ENCODE data around the gene NLN. TPM values are rescaled to one million over a fixed set of nuclear protein-coding genes. Genes with fewer than 3 reads are reported as not detected.
A peak's percentile ranks its signal among the peaks of the same experiment; 100 is the strongest.

Gene NLN
- total and polyA plus RNA-seq, 2 donors from 2014 or later, result 6.2 to 25.0 TPM

DNA sequence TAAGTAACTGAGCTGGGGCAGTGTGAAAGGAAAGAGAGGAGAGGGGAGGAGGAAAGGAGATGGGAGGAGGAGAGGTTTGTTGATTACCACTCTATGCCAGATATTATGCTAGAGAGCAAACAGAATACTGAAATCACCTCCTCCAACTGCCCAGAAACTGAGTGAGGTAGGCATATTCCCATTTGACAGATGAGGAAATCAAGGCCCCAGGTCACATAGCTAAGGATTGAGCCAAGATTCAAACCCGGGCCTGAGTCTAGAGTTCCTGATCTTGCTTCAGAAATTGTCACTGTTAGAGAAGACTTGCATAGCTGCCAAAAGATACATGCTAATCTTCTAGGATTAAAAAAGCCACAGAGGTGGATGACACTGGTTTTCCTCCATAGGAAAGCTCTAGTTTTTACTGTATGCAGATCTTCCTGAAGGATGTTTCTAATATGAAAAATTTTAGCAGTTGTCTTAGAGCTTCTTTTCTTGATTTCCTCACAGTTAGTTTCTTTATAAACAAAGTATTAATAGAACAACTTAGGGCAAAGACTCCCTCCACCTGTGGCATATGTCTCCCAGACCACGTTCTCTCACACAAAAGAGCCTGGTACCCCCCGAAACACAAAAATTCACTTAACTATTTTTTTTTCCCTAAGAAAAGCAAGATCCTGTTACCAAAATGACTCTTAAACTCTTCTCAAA, 97.4 kb downstream of the NLN start:
- Histone ChIP-seq H3K4me1 (ENCODE audit: control insufficient read depth in 2 of 3, insufficient read depth in 2 of 3, low read depth in 1 of 3, low read length in 3 of 3) (peaks cover 0 to 14% (median 0%) of the 10 kb centered on the region in 3 donors), H3K4me3 (ENCODE audit: low read length in 3 of 3) (peak overlapping the region in 1 of 3 donors; percentile 20), H3K27me3 (ENCODE audit: control insufficient read depth, insufficient read depth, low read length) (no peaks in the 10 kb centered on the region), H3K27ac (ENCODE audit: low read depth in 2 of 2, low read length in 2 of 2) (peak overlapping the region; percentile 2), H3K9ac (ENCODE audit: low read length in 3 of 3) (no peak overlapping the region), H3K9me3 (ENCODE audit: control insufficient read depth in 2 of 3, insufficient read depth in 1 of 3, low read length in 3 of 3) (no peaks in the 10 kb centered on the region), H3K36me3 (ENCODE audit: control insufficient read depth in 2 of 3, insufficient read depth in 3 of 3, low read length in 3 of 3) (no peaks in the 10 kb centered on the region)
- DNase-seq, result no peak
- intact Hi-C loops (cut with DNase I), result no loop called here
- TF ChIP-seq, protein P1, sequence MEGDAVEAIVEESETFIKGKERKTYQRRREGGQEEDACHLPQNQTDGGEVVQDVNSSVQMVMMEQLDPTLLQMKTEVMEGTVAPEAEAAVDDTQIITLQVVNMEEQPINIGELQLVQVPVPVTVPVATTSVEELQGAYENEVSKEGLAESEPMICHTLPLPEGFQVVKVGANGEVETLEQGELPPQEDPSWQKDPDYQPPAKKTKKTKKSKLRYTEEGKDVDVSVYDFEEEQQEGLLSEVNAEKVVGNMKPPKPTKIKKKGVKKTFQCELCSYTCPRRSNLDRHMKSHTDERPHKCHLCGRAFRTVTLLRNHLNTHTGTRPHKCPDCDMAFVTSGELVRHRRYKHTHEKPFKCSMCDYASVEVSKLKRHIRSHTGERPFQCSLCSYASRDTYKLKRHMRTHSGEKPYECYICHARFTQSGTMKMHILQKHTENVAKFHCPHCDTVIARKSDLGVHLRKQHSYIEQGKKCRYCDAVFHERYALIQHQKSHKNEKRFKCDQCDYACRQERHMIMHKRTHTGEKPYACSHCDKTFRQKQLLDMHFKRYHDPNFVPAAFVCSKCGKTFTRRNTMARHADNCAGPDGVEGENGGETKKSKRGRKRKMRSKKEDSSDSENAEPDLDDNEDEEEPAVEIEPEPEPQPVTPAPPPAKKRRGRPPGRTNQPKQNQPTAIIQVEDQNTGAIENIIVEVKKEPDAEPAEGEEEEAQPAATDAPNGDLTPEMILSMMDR (IDR thresholded peaks at IDR 0.05; ENCODE audit: borderline replicate concordance, extremely low read depth, insufficient read depth), result no peak
- no peak for FAIRE-seq

DNA sequence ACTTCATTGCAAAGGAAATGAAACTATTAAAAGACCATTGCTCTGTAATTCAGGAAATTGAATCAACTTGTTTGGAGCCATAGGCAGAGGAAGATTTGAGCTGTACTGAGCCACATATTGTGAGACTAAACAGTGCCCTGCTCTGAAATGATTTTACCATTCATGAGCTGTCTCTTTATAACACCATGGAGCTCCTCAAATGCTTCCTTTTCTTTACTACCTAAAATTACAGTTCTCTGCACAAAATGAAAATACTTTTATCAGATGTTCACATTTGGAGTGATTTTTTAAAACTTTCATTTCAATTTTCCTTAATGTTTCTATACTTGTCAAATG, 97.9 kb downstream of the NLN start:
- Histone ChIP-seq H3K4me1 (ENCODE audit: control insufficient read depth in 2 of 3, insufficient read depth in 2 of 3, low read depth in 1 of 3, low read length in 3 of 3) (peaks cover 0 to 14% (median 0%) of the 10 kb centered on the region in 3 donors), H3K9me3 (ENCODE audit: control insufficient read depth in 2 of 3, insufficient read depth in 1 of 3, low read length in 3 of 3) (no peaks in the 10 kb centered on the region), H3K4me3 (ENCODE audit: low read length in 3 of 3) (no peak overlapping the region), H3K36me3 (ENCODE audit: control insufficient read depth in 2 of 3, insufficient read depth in 3 of 3, low read length in 3 of 3) (no peaks in the 10 kb centered on the region), H3K27me3 (ENCODE audit: control insufficient read depth, insufficient read depth, low read length) (no peaks in the 10 kb centered on the region), H3K9ac (ENCODE audit: low read length in 3 of 3) (no peak overlapping the region), H3K27ac (ENCODE audit: low read depth in 2 of 2, low read length in 2 of 2) (no peak overlapping the region)
- intact Hi-C loops (cut with DNase I), result no loop called here
- TF ChIP-seq, protein P1 (IDR thresholded peaks at IDR 0.05; ENCODE audit: borderline replicate concordance, extremely low read depth, insufficient read depth), result no peak
- DNase-seq, result no peak
- FAIRE-seq, result no peak

DNA sequence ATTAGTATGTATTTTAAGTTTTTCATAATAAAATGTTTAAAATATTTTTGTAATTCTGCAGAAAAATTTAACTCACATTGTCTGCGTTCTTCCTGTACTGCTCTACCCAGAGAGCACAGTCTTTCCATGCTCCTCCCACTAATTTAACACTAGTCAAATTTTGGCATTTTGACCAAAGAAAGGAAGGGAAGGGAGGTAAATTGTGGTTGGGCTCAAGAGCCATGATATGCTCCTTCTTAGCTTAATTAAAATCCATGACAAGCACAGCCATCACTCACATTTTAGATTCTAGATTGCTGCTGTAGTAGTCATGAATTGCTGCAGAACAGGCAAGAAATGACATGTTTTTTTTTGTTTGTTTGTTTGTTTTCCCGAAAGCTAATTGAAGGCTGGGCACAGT, 98.4 kb downstream of the NLN start:
- Histone ChIP-seq H3K36me3 (ENCODE audit: control insufficient read depth in 2 of 3, insufficient read depth in 3 of 3, low read length in 3 of 3) (no peaks in the 10 kb centered on the region), H3K27ac (ENCODE audit: low read depth in 2 of 2, low read length in 2 of 2) (no peak overlapping the region), H3K4me1 (ENCODE audit: control insufficient read depth in 2 of 3, insufficient read depth in 2 of 3, low read depth in 1 of 3, low read length in 3 of 3) (peaks cover 0 to 14% (median 0%) of the 10 kb centered on the region in 3 donors), H3K9me3 (ENCODE audit: control insufficient read depth in 2 of 3, insufficient read depth in 1 of 3, low read length in 3 of 3) (no peaks in the 10 kb centered on the region), H3K4me3 (ENCODE audit: low read length in 3 of 3) (no peak overlapping the region), H3K9ac (ENCODE audit: low read length in 3 of 3) (no peak overlapping the region), H3K27me3 (ENCODE audit: control insufficient read depth, insufficient read depth, low read length) (no peaks in the 10 kb centered on the region)
- intact Hi-C loops (cut with DNase I), result no loop called here
- DNase-seq, result no peak
- TF ChIP-seq, protein P1 (IDR thresholded peaks at IDR 0.05; ENCODE audit: borderline replicate concordance, extremely low read depth, insufficient read depth), result no peak
- no peak for FAIRE-seq

DNA sequence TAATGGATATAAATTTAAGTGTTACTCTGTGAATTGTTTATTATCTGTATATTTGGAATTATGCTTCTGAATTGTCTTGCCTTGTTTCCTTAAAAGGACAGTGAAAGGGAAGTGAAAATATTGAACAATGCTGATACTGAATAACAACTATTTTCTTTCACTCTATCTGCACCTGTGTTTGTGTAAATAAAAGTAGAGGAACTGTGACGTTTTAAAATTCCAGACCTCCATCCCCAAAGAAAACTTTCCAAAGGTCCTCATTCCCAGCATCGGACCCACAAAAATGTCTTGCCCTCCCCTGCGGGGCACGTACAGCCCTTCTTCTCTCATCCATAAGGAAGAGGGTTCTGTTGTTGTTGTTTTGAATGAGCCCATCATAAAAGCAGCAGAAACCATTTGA, 100.0 kb downstream of the NLN start:
- Histone ChIP-seq H3K9ac (ENCODE audit: low read length in 3 of 3) (no peak overlapping the region), H3K36me3 (ENCODE audit: control insufficient read depth in 2 of 3, insufficient read depth in 3 of 3, low read length in 3 of 3) (no peaks in the 10 kb centered on the region), H3K9me3 (ENCODE audit: control insufficient read depth in 2 of 3, insufficient read depth in 1 of 3, low read length in 3 of 3) (no peaks in the 10 kb centered on the region), H3K4me3 (ENCODE audit: low read length in 3 of 3) (no peak overlapping the region), H3K4me1 (ENCODE audit: control insufficient read depth in 2 of 3, insufficient read depth in 2 of 3, low read depth in 1 of 3, low read length in 3 of 3) (peaks cover 0 to 11% (median 0%) of the 10 kb centered on the region in 3 donors), H3K27me3 (ENCODE audit: control insufficient read depth, insufficient read depth, low read length) (no peaks in the 10 kb centered on the region), H3K27ac (ENCODE audit: low read depth in 2 of 2, low read length in 2 of 2) (no peak overlapping the region)
- intact Hi-C loops (cut with DNase I), result no loop called here
- DNase-seq, result no peak
- FAIRE-seq, result no peak
- TF ChIP-seq, protein P1 (IDR thresholded peaks at IDR 0.05; ENCODE audit: borderline replicate concordance, extremely low read depth, insufficient read depth), result no peak

Measured in kidney (tissue), 14 donors.